Uterus (tissue), 2 donors: ENCODE data around the gene ENO1.

Source experiments
- POLR2A ChIP-seq, 2 donors: fragments of 450-650 bp; IDR thresholded peaks; one replicate each; pipeline ENCODE4 v1.6.1; 2016; ENCODE audit warnings: antibody characterized with exemption in 2 of 2, mild to moderate bottlenecking in 1 of 2, moderate library complexity in 1 of 2
- TF ChIP-seq, protein P1 (sequence below), 4 experiments: fragments of 200-600 bp in 2 of 4; fragments of 450-650 bp in 2 of 4; sonication (generic) in 2 of 4; IDR thresholded peaks; one replicate each; pipeline ENCODE4 v1.5.1; 2016 to 2019; ENCODE audit warnings: antibody characterized with exemption in 4 of 4, mild to moderate bottlenecking in 2 of 4, moderate library complexity in 1 of 4

- TF ChIP-seq, protein P1, sequence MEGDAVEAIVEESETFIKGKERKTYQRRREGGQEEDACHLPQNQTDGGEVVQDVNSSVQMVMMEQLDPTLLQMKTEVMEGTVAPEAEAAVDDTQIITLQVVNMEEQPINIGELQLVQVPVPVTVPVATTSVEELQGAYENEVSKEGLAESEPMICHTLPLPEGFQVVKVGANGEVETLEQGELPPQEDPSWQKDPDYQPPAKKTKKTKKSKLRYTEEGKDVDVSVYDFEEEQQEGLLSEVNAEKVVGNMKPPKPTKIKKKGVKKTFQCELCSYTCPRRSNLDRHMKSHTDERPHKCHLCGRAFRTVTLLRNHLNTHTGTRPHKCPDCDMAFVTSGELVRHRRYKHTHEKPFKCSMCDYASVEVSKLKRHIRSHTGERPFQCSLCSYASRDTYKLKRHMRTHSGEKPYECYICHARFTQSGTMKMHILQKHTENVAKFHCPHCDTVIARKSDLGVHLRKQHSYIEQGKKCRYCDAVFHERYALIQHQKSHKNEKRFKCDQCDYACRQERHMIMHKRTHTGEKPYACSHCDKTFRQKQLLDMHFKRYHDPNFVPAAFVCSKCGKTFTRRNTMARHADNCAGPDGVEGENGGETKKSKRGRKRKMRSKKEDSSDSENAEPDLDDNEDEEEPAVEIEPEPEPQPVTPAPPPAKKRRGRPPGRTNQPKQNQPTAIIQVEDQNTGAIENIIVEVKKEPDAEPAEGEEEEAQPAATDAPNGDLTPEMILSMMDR (IDR thresholded peaks at IDR 0.05) = no peak
- no peak for TF ChIP-seq POLR2A (IDR thresholded peaks at IDR 0.05)
Measured at GRCh38 chr1:8911416-8912309, 33.2 kb upstream of the ENO1 start.
